GM12878 (cell line): ENCODE data around the gene WWOX. TPM values are rescaled to one million over a fixed set of nuclear protein-coding genes. Genes with fewer than 3 reads are reported as not detected.

Experiments
- ATAC-seq: fragments of 200-7000 bp; cut with Tn5 transposase; 3 replicates; pipeline ENCODE4 v1.9.1; 2020; ENCODE audit warnings: mild to moderate bottlenecking, moderate library complexity
- BruUV-seq: library from RNA; stranded (reverse); fragments of 400-500 nt; replicated peaks from 2 replicates; lab custom pipeline; 2021; lab: Mats Ljungman, UMichigan
- CTCF ChIA-PET: fragments of 300-600 bp; sonication (Branson Sonifier 250); formaldehyde crosslinking; extraction: SDS; loops from one replicate; lab custom pipeline; 2021; ENCODE audit warnings: inconsistent platforms; lab: Yijun Ruan, JAX
- POLR2A ChIA-PET: fragments of 350-600 bp; formaldehyde crosslinking; extraction: SDS; loops from one replicate; lab custom pipeline; 2021; ENCODE audit warnings: inconsistent platforms; lab: Charles Lee
- RAD21 ChIA-PET: fragments of 300-600 bp; sonication (Branson Sonifier 250); formaldehyde crosslinking; loops from one replicate; lab custom pipeline; 2023; ENCODE audit warnings: antibody characterized with exemption; ENCODE audit not compliant: unreplicated experiment; lab: Charles Lee
- SMC1A ChIA-PET: fragments of 300-600 bp; sonication (Branson Sonifier 250); formaldehyde crosslinking; loops from one replicate; lab custom pipeline; 2023; ENCODE audit not compliant: unreplicated experiment, uncharacterized antibody; lab: Charles Lee
- DNase-seq: peaks from one replicate; pipeline ENCODE4 v3.0.0-alpha.2; 2011; ENCODE audit warnings: low read depth, low spot score
- FAIRE-seq: peaks from 3 replicates; lab custom pipeline; 2011; peaks lifted over from hg19 to GRCh38; lab: Jason Lieb, UNC
- H2AFZ ChIP-seq: 2 replicates; pipeline ENCODE4 v1.6.0; 2011; ENCODE audit warnings: low read depth, low read length, control low read depth; ENCODE audit not compliant: control insufficient read depth
- H3K27ac ChIP-seq: 2 replicates; pipeline ENCODE4 v1.5.1; 2011; ENCODE audit warnings: control low read depth; ENCODE audit not compliant: control insufficient read depth, insufficient read depth
- H3K27me3 ChIP-seq, 2 experiments: replicated peaks in 1 of 2; 2 replicates each; pipeline versions ENCODE4 v1.6.0 to v1.6.1; 2011; ENCODE audit warnings: low read length in 1 of 2; ENCODE audit not compliant: control insufficient read depth in 2 of 2, insufficient read depth in 2 of 2
- H3K36me3 ChIP-seq, 2 experiments: 2 replicates each; pipeline ENCODE4 v1.5.1; 2011; ENCODE audit warnings: low read length in 1 of 2; ENCODE audit not compliant: control insufficient read depth in 2 of 2, insufficient read depth in 2 of 2
- H3K4me1 ChIP-seq: 2 replicates; pipeline ENCODE4 v1.6.1; 2011; ENCODE audit warnings: mild to moderate bottlenecking, low read length, moderate library complexity, mixed read lengths; ENCODE audit not compliant: control insufficient read depth, insufficient read depth
- H3K4me2 ChIP-seq: 2 replicates; pipeline ENCODE4 v1.6.0; 2011; ENCODE audit warnings: control low read depth; ENCODE audit not compliant: control insufficient read depth, insufficient read depth
- H3K4me3 ChIP-seq: fragments of 200-600 bp; sonication (generic); 2 replicates; pipeline ENCODE4 v1.5.1; 2016
- H3K79me2 ChIP-seq: 2 replicates; pipeline ENCODE4 v1.6.0; 2011; ENCODE audit warnings: low read length; ENCODE audit not compliant: control insufficient read depth, insufficient read depth
- H3K9ac ChIP-seq: 2 replicates; pipeline ENCODE4 v1.8.0; 2011; ENCODE audit warnings: low read length, control low read depth, mixed read lengths; ENCODE audit not compliant: control insufficient read depth, insufficient read depth
- H3K9me3 ChIP-seq: replicated peaks from 3 replicates; pipeline ENCODE4 v1.5.1; 2011; ENCODE audit warnings: mild to moderate bottlenecking, low read length; ENCODE audit not compliant: control insufficient read depth, insufficient read depth
- H4K20me1 ChIP-seq: 2 replicates; pipeline ENCODE4 v1.6.0; 2011; ENCODE audit not compliant: control insufficient read depth, insufficient read depth
- CEBPB ChIP-seq, 2 experiments: fragments of 150-350 bp in 1 of 2; IDR thresholded peaks; 2 replicates each; pipeline ENCODE4 v1.6.1; 2012 to 2014; ENCODE audit warnings: low read depth in 2 of 2, low read length in 2 of 2, borderline replicate concordance in 1 of 2, inconsistent platforms in 1 of 2
- HDAC2 ChIP-seq: fragments of 200-600 bp; sonication (generic); IDR thresholded peaks from 2 replicates; pipeline ENCODE4 v1.6.1; 2017
- MTA2 ChIP-seq: fragments of 450-650 bp; IDR thresholded peaks from 2 replicates; pipeline ENCODE4 v1.6.1; 2016; ENCODE audit warnings: low read depth, mild to moderate bottlenecking, moderate library complexity
- POLR2AphosphoS5 ChIP-seq: IDR thresholded peaks from 2 replicates; pipeline ENCODE4 v1.6.1; 2011; ENCODE audit warnings: mild to moderate bottlenecking, low read length, inconsistent platforms
- RBBP5 ChIP-seq: fragments of 200-600 bp; sonication (generic); conservative IDR thresholded peaks from 2 replicates; pipeline ENCODE4 v1.6.1; 2016
- SUPT20H ChIP-seq: IDR thresholded peaks from 2 replicates; pipeline ENCODE4 v1.6.1; 2011; ENCODE audit warnings: low read depth, mild to moderate bottlenecking, low read length, moderate library complexity, borderline replicate concordance; ENCODE audit not compliant: control insufficient read depth
- TCF3 ChIP-seq: IDR thresholded peaks from 2 replicates; pipeline ENCODE4 v1.6.1; 2012; ENCODE audit warnings: low read depth, mild to moderate bottlenecking, low read length, borderline replicate concordance; ENCODE audit not compliant: insufficient read depth
- WGBS: methylation state at CpG from one replicate; pipeline ENCODE4 v1.1.6; 2016; ENCODE audit warnings: low lambda C conversion rate; ENCODE audit not compliant: insufficient replicate concordance, insufficient coverage; ENCODE audit errors: missing lambda C conversion rate; 5-methylcytosine and 5-hydroxymethylcytosine counted together
- in situ Hi-C: fragments of 300-500 bp; cut with MboI; formaldehyde crosslinking; loops from 9 replicates; pipeline ENCODE4 v1.14.3; 2018; ENCODE audit warnings: mixed read lengths
- intact Hi-C: fragments of 100-400 bp; cut with micrococcal nuclease; formaldehyde crosslinking; loops from one replicate; pipeline ENCODE4 v1.14.2; 2022; ENCODE audit not compliant: unreplicated experiment
- polyA plus RNA-seq, 11 experiments: library from polyadenylated mRNA; depleted of rRNA in 4 of 11; unstranded in 6 of 11; stranded (reverse) in 5 of 11; fragments of >200 nt; fragmentation: Nextera tagmentation in 4 of 11; fragmentation: Illumina TruSeq in 1 of 11; extraction: Ambion mirVana in 4 of 11; extraction: Trizol in 1 of 11; gene quantifications; 1 replicate in 1 of 11; 2 replicates in 10 of 11; pipeline versions ENCODE4 v1.2.1 to v1.2.3, GENCODE V29; 2011 to 2016; ENCODE audit warnings: inconsistent platforms in 2 of 11, missing spikeins in 2 of 11, low read depth in 1 of 11
- total RNA-seq, 4 experiments: library from RNA; depleted of rRNA in 3 of 4; stranded (reverse); fragments of >200 nt in 3 of 4; fragmentation: Illumina TruSeq in 1 of 4; extraction: Trizol in 1 of 4; gene quantifications; 2 replicates each; pipeline versions ENCODE4 v1.2.1 to v1.2.3, GENCODE V29; 2013 to 2021
- TF ChIP-seq, protein P1 (sequence below): IDR thresholded peaks from 2 replicates; pipeline ENCODE4 v1.6.1; 2012; ENCODE audit warnings: low read depth, low read length, improper control_type of control experiment
- TF ChIP-seq, protein P2 (sequence below): IDR thresholded peaks from 2 replicates; pipeline ENCODE4 v1.6.1; 2012; ENCODE audit warnings: improper control_type of control experiment, low read depth, low read length; ENCODE audit not compliant: insufficient replicate concordance
- TF ChIP-seq, protein P3 (sequence below): fragments of 450-650 bp; IDR thresholded peaks from 2 replicates; pipeline ENCODE4 v1.6.1; 2018; ENCODE audit warnings: borderline replicate concordance, mild to moderate bottlenecking; ENCODE audit not compliant: partially characterized antibody
- TF ChIP-seq, protein P4 (sequence below): fragments of 450-650 bp; formaldehyde crosslinking; IDR thresholded peaks from 2 replicates; pipeline ENCODE4 v1.4.0; 2022; ENCODE audit warnings: mild to moderate bottlenecking, moderate library complexity

Gene WWOX
- total and polyA plus RNA-seq, 10 of the 15 experiments (the other 5 are each of a cell fraction or from before 2014, with no cell fraction given), result 2.8 to 24.4 (median 17.8) TPM

DNA sequence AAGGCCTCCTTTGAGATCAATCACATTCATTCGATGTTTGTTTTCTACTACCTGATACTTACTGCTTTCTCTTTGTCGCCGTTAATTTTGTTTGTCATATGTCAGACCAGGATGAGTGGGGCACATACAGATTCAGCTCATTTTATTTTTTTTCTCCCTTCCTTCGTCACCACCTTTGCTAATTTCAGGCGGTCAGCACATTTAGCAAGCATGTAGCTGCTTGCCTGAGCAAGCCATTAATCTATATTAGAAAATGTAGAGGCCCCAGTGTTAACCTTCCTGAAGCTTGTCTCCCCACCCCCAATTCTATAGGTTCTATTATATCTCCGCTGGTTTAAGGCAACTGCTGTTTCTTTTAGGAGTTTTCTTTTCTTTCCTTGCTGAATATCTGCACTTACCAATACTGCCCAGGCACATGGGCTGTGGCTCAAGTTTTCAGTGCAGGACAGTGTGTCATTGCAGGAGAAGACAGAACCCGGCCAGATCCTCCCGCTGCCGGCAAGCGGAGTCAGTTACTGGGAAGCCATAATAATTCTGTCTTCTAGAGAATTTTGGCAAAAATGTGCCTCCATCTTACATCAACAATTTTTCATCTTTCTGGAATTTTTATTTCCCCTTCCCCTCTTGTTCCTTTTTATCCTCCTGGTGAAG lies 714.3 kb downstream of the WWOX start:
- H3K9ac ChIP-seq, result no peak overlapping the region
- ATAC-seq, result no peak
- DNase-seq, result no peak
- BruUV-seq, result no TSS peak
- 56% methylated on average over 10 of the region's 10 CpGs for WGBS
- no peak overlapping the region for H3K4me3 ChIP-seq
- FAIRE-seq, result no peak
- no peaks in the 10 kb centered on the region for H3K27me3 ChIP-seq
- H3K4me1 ChIP-seq, result no peaks in the 10 kb centered on the region
- ChIA-PET SMC1A (interaction anchor here (0.6 kb wide), 1 partner anchor 9 kb away, joined by 3 read pairs; no protein-coding TSS in a partner anchor), POLR2A (interaction anchor here (0.7 kb wide), 1 partner anchor 11 kb away, joined by 4 read pairs; no protein-coding TSS in a partner anchor)
- in situ Hi-C loops, result no loop called here
- TF ChIP-seq, protein P1, sequence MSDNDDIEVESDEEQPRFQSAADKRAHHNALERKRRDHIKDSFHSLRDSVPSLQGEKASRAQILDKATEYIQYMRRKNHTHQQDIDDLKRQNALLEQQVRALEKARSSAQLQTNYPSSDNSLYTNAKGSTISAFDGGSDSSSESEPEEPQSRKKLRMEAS, result no peak
- no peak for TF ChIP-seq SUPT20H
- TF ChIP-seq RBBP5, result no peak
- TF ChIP-seq, protein P2, sequence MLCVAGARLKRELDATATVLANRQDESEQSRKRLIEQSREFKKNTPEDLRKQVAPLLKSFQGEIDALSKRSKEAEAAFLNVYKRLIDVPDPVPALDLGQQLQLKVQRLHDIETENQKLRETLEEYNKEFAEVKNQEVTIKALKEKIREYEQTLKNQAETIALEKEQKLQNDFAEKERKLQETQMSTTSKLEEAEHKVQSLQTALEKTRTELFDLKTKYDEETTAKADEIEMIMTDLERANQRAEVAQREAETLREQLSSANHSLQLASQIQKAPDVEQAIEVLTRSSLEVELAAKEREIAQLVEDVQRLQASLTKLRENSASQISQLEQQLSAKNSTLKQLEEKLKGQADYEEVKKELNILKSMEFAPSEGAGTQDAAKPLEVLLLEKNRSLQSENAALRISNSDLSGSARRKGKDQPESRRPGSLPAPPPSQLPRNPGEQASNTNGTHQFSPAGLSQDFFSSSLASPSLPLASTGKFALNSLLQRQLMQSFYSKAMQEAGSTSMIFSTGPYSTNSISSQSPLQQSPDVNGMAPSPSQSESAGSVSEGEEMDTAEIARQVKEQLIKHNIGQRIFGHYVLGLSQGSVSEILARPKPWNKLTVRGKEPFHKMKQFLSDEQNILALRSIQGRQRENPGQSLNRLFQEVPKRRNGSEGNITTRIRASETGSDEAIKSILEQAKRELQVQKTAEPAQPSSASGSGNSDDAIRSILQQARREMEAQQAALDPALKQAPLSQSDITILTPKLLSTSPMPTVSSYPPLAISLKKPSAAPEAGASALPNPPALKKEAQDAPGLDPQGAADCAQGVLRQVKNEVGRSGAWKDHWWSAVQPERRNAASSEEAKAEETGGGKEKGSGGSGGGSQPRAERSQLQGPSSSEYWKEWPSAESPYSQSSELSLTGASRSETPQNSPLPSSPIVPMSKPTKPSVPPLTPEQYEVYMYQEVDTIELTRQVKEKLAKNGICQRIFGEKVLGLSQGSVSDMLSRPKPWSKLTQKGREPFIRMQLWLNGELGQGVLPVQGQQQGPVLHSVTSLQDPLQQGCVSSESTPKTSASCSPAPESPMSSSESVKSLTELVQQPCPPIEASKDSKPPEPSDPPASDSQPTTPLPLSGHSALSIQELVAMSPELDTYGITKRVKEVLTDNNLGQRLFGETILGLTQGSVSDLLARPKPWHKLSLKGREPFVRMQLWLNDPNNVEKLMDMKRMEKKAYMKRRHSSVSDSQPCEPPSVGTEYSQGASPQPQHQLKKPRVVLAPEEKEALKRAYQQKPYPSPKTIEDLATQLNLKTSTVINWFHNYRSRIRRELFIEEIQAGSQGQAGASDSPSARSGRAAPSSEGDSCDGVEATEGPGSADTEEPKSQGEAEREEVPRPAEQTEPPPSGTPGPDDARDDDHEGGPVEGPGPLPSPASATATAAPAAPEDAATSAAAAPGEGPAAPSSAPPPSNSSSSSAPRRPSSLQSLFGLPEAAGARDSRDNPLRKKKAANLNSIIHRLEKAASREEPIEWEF, result no peak
- no peak for TF ChIP-seq POLR2AphosphoS5
- no peak for TF ChIP-seq TCF3
- TF ChIP-seq, protein P3, sequence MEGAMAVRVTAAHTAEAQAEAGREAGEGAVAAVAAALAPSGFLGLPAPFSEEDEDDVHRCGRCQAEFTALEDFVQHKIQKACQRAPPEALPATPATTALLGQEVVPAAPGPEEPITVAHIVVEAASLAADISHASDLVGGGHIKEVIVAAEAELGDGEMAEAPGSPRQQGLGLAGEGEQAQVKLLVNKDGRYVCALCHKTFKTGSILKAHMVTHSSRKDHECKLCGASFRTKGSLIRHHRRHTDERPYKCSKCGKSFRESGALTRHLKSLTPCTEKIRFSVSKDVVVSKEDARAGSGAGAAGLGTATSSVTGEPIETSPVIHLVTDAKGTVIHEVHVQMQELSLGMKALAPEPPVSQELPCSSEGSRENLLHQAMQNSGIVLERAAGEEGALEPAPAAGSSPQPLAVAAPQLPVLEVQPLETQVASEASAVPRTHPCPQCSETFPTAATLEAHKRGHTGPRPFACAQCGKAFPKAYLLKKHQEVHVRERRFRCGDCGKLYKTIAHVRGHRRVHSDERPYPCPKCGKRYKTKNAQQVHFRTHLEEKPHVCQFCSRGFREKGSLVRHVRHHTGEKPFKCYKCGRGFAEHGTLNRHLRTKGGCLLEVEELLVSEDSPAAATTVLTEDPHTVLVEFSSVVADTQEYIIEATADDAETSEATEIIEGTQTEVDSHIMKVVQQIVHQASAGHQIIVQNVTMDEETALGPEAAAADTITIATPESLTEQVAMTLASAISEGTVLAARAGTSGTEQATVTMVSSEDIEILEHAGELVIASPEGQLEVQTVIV, result no peak
- TF ChIP-seq CEBPB (IDR thresholded peaks at IDR 0.05; ENCODE audit: borderline replicate concordance in 1 of 2, low read depth in 2 of 2, low read length in 2 of 2), result no peak
- TF ChIP-seq MTA2, result no peak
- no peak for TF ChIP-seq HDAC2
- TF ChIP-seq, protein P4, sequence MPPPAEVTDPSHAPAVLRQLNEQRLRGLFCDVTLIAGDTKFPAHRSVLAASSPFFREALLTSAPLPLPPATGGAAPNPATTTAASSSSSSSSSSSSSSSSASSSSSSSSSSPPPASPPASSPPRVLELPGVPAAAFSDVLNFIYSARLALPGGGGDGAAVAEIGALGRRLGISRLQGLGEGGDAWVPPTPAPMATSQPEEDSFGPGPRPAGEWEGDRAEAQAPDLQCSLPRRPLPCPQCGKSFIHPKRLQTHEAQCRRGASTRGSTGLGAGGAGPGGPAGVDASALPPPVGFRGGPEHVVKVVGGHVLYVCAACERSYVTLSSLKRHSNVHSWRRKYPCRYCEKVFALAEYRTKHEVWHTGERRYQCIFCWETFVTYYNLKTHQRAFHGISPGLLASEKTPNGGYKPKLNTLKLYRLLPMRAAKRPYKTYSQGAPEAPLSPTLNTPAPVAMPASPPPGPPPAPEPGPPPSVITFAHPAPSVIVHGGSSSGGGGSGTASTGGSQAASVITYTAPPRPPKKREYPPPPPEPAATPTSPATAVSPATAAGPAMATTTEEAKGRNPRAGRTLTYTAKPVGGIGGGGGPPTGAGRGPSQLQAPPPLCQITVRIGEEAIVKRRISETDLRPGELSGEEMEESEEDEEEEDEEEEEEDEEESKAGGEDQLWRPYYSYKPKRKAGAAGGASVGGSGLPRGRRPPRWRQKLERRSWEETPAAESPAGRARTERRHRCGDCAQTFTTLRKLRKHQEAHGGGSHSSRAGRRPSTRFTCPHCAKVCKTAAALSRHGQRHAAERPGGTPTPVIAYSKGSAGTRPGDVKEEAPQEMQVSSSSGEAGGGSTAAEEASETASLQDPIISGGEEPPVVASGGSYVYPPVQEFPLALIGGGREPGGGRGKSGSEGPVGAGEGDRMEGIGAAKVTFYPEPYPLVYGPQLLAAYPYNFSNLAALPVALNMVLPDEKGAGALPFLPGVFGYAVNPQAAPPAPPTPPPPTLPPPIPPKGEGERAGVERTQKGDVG (CRISPR knock-in tag), result no peak
- TF ChIP-seq, all 136 proteins: peak for 0
- no peaks in the 10 kb centered on the region for H3K36me3 ChIP-seq
- no peaks in the 10 kb centered on the region for H3K79me2 ChIP-seq
- CTCF ChIA-PET, result no interaction called here
- no peaks in the 10 kb centered on the region for H4K20me1 ChIP-seq
- intact Hi-C loops, result no loop called here
- H2AFZ ChIP-seq, result no peak overlapping the region
- RAD21 ChIA-PET, result no interaction called here
- H3K9me3 ChIP-seq, result no peaks in the 10 kb centered on the region
- H3K4me2 ChIP-seq, result no peak overlapping the region
- no peak overlapping the region for H3K27ac ChIP-seq
